H1 (cell line): ENCODE data around the gene ZDHHC5. TPM values are rescaled to one million over a fixed set of nuclear protein-coding genes. Genes with fewer than 3 reads are reported as not detected.
A peak's percentile ranks its signal among the peaks of the same experiment; 100 is the strongest.

ENCODE experiments used
- ATF3 ChIP-seq: IDR thresholded peaks from 2 replicates; pipeline ENCODE4 v1.6.1; 2011; ENCODE audit warnings: low read depth, mild to moderate bottlenecking, low read length; ENCODE audit not compliant: insufficient read depth
- BACH1 ChIP-seq: IDR thresholded peaks from 2 replicates; pipeline ENCODE4 v1.6.1; 2012; ENCODE audit warnings: low read length, improper control_type of control experiment
- E2F6 ChIP-seq: IDR thresholded peaks from 2 replicates; pipeline ENCODE4 v1.6.1; 2012; ENCODE audit warnings: inconsistent platforms
- KDM1A ChIP-seq: fragments of 200-600, 300-600 bp; sonication (generic); IDR thresholded peaks from 2 replicates; pipeline ENCODE4 v1.7.1; 2016; ENCODE audit warnings: mild to moderate bottlenecking, low read length, borderline replicate concordance
- POLR2A ChIP-seq, 2 experiments: IDR thresholded peaks; 1 replicate in 1 of 2; 2 replicates in 1 of 2; pipeline ENCODE4 v1.6.1; 2011; ENCODE audit warnings: low read depth in 2 of 2, low read length in 2 of 2, mild to moderate bottlenecking in 2 of 2; ENCODE audit errors: control extremely low read depth in 1 of 2
- POU5F1 ChIP-seq: IDR thresholded peaks from 2 replicates; pipeline ENCODE4 v1.6.1; 2011; ENCODE audit warnings: low read depth, mild to moderate bottlenecking, low read length, moderate library complexity
- polyA plus RNA-seq, 7 experiments: library from polyadenylated mRNA; depleted of rRNA in 3 of 7; stranded (reverse) in 5 of 7; unstranded in 2 of 7; fragments of >200 nt in 5 of 7; fragments of 200-250 nt in 2 of 7; gene quantifications; 1 replicate in 5 of 7; 2 replicates in 1 of 7; 4 replicates in 1 of 7; pipeline versions ENCODE4 v1.2.1 to v1.2.3, GENCODE V29; 2011 to 2013; ENCODE audit warnings: missing spikeins in 2 of 7, mixed read lengths in 2 of 7
- total RNA-seq: library from RNA; stranded (reverse); fragmentation: NEBNext Ultra II Directional; extraction: Animal tissue kit (Norgen Biotek cat#: 25700); gene quantifications from 2 replicates; pipeline ENCODE4 v1.2.1, GENCODE V29; 2021

Gene ZDHHC5
- total and polyA plus RNA-seq, 2 of the 8 experiments (the other 6 are each of a cell fraction or from before 2014, with no cell fraction given), result 40.0 to 56.3 TPM

GRCh38 chr11:57638005-57638781 is 29.7 kb upstream of the ZDHHC5 start (continued):
- TF ChIP-seq E2F6 (peak; percentile 98), ATF3 (no peak), BACH1 (no peak), POU5F1 (no peak), POLR2A (IDR thresholded peaks at IDR 0.05; ENCODE audit: control extremely low read depth in 1 of 2, low read depth in 2 of 2, low read length in 2 of 2) (peak; percentile 94 to 95), KDM1A (no peak)
